ENCODE data around the gene SPTBN4.
A peak's percentile ranks its signal among the peaks of the same experiment; 100 is the strongest.
"Not testable (repeated sequence)": the region's sequence is repeated elsewhere in the genome, so short reads cannot be mapped to it uniquely, and the experiment has no call there.

The SPTBN4 gene

DNA sequence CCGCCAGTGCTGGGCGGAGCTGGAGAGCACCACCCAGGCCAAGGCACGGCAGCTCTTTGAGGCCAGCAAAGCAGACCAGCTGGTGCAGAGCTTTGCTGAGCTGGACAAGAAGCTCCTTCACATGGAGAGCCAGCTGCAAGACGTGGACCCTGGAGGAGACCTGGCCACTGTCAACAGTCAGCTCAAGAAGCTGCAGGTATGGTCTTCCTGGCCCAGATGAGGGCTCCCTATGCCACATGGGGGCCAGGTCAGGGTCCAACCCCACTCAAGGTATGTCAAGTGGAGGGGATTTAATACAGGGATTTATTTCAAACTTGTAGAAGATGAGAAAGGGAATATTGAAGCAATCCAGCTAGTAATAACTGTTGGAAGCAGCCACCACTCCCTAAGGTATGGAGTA is 67.3 kb downstream of the SPTBN4 start:
- DNase-seq, result no peak

DNA sequence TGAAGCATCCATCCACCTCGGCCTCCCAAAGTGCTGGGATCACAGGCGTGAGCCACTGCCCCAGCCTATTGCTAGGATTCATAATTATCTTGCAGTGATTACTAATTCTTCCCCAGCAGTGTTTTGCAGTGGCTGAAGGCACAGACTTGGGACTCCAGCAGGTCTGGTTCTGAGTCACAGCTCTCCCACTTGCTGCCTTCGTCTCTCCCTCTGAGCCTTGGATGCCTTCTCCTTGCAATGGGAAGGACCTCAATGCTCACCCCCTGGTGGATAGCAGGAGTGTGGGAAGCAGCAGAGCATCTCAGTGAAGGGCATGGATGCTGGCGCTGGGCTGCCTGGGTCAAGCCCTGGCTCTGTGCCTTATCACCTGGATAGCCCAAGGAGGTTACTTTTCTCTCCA is 72.3 kb downstream of the SPTBN4 start:
- no peak for DNase-seq

DNA sequence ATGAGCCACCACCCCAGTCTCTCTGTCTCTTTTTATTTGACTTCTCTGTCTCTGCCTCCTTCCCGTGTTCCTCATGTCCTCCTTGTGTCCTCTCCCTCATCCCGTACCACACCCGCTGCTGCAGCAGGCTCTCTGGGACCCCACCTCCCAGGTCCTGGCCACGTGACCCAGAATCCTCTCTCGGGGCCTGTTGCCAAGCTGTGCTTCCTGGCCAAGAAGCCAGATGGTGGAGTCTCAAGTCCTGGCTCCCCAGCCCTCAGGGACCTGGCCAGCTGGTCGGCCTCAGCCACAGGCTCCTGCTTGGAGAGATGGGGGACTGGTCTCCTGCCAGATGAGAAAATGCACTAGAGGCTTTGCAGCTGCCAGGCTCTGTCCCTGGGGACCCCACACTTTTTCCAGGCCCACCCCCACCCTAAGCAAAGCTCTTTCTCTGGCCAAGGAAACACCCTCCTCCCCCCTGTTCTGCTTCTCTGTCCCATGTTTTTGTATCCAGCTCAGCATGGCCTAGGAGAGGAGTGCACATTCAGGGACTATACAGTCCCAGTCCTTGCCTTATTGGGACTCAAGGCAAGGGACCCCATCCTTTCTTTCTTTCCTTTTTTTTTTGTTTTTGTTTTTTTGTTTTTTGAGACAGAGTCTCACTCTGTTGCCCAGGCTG is 75.5 kb downstream of the SPTBN4 start:
- DNase-seq, result peak in 1 of 2 experiments; percentile 57

DNA sequence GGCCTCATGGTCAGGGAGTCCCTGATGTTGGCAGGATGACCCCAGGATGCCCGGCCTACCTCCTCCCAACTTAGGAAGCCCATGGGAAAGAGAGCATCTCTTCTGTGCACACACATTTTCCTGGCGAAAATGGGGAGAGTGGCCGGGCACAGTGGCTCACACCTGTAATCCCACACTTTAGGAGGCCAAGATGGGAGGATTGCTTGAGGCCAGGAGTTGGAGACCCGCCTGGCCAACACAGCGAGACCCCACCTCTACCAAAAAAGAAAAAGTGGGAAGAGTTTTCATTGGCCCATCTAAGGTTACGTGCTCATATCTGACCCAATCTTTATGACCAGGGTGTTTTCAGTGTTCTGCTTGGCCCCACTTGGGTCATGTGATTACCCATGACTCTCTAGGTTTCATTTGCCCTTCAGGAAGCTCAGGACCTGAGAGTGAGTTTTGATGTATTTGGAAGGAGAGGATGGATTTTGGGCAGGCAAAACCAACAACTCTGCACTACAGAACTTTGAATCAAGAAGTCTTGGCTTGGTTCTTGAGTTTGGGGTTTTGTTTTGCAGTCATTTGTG is 76.3 kb downstream of the SPTBN4 start:
- no peak for DNase-seq

DNA sequence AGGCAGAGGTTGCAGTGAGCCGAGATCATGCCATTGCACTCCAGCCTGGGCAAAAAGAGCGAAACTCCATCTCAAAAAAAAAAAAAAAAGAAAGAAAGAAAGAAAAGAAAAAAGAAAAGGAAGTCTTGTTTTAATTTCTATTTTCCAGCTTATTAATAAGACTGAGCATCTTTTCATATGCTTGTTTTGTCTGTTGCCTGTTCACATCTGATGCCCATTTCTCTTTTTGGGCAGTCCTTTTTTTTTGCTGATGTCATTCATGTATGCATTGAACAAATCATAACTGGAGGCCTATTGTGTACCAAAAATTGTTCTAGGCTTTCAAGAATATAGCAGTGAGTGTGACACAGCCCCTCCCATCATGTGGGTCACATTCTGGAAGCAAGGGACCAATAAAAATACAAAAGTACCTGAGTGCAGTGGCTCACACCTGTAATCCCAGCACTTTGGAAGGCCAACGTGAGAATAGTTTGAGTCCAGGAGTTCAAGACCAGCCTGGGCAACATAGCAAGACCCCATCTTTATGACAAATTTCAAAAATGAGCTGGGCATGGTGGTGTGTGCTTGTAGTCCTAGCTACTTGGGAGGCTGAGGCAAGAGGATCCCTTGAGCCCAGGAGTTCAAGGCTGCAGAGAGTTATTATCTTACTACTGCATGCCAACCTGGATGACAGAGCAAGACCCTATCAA is 79.5 kb downstream of the SPTBN4 start:
- not testable (repeated sequence) for DNase-seq

DNA sequence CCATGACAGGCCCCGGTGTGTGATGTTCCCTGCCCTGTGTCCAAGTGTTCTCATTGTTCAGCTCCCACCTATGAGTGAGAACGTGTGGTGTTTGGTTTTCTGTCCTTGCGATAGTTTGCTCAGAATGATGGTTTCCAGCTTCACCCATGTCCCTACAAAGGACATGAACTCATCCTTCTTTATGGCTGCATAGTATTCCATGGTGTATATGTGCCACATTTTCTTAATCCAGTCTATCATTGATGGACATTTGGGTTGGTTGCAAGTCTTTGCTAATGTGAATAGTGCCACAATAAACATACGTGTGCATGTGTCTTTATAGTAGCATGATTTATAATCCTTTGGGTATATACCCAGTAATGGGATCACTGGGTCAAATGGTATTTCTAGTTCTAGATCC is 80.4 kb downstream of the SPTBN4 start:
- not testable (repeated sequence) for DNase-seq

DNA sequence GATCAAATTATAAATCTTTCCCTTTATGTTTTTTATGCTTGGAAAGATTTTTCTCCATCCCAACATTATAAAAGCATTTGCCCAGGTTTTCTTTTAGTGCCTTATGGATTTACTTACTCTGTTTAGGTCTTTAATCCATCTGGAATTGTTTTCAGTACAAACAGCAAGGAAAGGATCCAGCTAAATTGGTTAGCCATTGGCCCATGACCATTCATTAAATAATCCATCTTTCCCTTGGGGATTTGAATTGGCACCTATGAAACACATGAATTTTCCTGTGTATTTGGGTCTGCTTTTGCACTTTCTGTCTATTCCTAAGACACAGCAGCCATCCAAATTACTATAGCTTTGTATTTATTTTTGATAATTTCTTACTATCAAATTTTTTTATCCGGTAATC is 81.0 kb downstream of the SPTBN4 start:
- DNase-seq, result no peak

DNA sequence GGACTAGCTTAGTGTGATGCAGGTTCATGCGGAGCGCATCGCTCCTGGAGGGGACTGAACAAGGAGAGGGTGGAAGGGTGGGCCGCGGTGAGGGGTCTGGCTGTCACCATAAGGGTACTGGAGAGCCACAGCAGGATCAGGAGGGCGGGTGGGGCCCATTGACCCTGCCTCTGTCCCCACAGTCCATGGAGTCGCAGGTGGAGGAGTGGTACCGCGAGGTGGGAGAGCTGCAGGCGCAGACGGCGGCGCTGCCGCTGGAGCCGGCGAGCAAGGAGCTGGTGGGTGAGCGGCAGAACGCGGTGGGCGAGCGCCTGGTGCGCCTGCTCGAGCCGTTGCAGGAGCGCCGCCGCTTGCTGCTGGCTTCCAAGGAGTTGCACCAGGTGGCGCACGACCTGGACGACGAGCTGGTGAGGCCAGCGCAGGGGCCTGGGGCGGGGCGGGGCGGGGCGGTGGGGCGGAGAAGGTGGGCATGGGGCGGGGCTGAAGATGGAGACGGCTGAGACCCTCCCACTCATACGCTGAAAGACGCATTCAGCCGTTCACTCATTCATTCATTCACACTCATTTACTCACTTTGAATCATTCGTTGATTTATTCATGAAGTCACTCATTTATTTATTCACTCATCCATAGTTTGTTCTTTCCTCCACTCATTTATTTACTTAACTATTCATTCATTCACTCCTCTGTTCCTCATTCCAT is 82.4 kb downstream of the SPTBN4 start:
- peak; percentile 71 to 90 for DNase-seq

DNA sequence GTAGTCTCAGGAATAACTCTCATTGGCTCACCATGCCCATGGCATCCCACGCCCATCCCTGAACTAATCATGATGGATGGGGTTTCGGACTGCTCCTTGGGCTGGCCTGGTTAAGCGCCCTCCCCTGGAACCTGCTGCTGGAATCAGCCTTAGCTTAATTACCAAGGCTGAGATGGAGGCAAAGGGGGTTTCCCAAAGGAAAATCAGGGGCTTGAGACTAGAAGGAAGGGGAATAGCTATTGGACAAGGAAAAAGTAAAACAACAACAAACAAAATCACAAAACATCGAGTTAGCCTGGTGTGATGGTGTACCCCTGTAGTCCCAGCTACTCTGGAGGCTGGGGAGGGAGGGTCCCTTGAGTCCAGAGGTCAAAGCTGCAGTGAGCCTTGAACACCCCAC is 84.2 kb downstream of the SPTBN4 start:
- DNase-seq, result no peak

DNA sequence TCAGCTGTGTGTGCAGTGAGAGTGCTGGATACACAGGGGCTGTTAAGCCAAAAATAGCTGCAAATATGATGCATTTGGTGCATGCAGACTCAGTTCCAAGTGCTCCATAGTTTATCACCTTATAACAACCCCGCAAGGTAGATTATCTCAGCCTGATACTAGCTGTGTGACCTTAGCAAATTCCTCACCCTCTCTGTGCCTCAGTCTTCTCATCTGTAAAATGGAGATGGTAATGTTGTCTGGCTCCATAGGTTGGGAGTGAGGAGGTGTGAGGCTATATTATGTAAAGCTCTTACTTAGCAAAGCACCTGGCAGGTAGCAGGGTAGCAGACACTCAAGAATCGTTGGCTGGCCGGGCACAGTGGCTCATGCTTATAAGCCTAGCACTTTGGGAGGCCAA is 86.0 kb downstream of the SPTBN4 start:
- no peak for DNase-seq

DNA sequence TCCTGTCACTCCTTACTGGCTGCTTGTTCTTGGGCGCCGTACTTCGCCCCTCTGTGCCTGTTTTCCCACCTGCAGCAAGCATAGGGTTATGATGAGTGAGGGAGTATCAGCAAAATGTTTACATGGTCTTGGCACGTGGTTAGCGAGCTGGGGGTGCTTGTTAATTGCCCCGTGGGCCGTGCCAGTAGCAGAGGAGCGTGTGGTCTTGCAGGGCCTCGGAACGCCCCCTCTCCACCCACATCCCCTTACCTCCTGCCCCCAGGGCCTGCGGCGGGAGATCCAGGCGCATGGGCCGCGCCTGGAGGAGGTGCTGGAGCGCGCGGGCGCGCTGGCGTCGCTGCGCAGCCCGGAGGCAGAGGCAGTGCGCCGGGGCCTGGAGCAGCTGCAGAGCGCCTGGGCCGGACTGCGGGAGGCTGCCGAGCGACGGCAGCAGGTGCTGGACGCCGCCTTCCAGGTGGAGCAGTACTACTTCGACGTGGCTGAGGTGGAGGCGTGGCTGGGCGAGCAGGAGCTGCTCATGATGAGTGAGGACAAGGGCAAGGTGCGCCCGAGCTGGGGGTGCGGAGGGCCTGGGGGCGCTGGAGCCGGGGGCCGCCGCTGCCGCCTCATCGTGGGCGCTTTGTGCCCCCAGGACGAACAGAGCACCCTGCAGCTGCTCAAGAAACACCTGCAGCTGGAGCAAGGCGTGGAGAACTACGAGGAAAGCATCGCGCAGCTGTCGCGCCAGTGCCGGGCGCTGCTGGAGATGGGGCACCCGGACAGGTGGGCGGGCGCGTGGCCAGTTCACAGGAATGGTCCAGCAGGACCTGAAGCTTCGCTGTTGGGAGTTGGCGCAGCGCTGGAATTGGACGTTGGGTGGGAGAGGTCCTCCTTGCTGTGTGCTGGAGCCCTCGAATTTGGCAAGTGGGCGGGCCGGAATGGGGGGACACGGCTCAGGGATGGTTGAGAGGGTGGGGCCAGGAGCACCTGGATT is 87.4 kb downstream of the SPTBN4 start:
- DNase-seq, result peak in 1 of 2 experiments; percentile 31

DNA sequence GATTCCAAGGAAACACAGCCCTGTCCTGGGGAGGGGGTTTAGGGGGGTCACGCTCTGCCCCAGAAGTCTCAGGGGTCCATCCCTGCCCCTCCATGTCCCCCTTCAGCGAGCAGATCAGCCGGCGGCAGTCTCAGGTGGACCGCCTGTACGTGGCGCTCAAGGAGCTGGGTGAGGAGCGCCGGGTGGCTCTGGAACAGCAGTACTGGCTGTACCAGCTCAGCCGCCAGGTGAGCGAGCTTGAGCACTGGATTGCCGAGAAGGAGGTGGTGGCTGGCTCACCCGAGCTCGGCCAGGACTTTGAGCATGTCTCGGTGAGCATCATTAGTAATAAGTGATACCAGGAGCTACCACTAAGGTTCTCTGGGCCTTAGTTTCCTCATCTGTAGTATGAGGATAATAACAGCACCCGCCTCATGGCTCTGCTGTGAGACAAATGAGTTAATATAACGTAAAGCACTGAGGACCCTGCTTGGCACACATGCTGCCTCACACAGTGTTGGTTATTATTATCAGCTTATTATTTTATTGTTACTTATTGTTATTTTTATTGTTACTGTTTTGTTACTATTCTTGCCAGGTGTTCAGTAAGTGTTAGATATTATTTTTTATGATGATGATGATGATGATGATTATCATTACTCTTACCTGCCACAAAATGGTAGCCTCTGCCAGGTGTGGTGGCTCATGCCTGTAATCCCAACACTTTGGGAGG is 89.3 kb downstream of the SPTBN4 start:
- no peak for DNase-seq

DNA sequence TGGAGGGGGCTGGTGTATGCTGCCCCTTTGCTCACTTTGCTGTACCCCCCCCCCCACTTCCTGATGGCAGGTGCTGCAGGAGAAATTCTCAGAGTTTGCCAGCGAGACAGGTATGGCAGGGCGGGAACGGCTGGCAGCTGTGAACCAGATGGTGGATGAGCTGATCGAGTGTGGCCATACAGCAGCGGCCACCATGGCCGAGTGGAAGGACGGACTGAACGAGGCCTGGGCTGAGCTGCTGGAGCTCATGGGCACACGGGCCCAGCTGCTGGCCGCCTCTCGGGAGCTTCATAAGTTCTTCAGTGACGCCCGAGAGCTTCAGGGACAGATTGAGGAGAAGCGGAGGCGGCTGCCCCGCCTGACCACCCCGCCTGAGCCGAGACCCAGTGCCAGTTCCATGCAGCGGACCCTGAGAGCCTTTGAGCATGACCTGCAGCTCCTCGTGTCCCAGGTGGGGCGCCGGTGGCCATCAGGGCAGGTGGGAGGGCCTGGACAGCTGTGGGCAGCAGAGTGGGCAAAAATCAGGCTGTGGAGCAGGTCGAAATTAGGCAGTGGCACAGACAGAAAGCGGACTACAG is 90.2 kb downstream of the SPTBN4 start:
- DNase-seq, result no peak

DNA sequence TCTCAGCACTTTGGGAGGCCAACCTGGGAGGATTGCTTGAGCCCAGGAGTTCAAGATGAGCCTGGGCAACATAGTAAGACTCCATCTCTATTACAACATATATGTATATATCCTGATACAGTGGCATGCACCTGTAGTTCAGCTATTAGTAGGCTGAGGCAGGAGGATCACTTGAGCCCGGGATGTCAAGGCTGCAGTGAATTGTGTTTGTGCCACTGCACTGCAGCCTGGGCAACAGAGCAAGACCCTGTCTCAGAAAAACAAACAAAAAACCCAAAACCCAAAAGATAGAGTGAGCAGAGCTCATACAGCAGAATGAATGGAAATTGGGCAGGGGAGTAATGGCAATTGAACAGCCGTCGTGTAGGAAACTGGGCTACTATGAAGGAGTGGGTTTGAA is 92.6 kb downstream of the SPTBN4 start:
- DNase-seq, result no peak

DNA sequence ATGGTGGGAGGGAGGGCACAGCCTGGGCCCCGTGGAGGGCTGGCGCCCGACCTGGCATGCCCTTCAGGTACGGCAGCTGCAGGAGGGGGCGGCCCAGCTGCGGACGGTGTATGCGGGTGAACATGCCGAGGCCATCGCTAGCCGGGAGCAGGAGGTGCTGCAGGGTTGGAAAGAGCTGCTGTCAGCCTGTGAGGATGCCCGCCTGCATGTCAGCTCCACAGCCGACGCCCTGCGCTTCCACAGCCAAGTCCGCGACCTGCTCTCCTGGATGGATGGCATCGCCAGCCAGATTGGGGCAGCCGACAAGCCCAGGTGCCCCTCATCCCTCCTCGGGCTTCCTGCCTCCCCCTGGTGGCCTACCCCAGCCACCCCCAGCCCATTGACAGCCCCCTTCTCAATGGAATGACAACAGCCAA is 93.3 kb downstream of the SPTBN4 start:
- no peak for DNase-seq

DNA sequence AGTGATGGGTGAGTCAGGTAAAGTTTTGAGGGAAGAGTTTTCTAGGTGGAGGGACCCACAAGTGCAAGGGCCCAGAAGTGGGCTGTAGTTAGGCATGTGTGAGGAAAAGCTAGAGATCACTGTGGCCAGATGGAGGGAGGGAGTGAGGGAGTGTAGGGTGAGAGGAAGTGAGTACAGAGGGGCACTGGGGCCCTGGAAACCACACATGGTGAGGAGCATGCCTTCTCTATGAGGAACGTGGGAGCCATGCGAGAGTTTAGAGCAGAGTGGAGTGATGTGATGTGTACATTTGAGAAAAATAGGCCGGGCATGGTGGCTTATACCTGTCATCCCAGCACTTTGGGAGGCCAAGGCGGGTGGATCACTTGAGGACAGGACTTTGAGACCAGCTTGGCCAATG is 95.1 kb downstream of the SPTBN4 start:
- no peak for DNase-seq

DNA sequence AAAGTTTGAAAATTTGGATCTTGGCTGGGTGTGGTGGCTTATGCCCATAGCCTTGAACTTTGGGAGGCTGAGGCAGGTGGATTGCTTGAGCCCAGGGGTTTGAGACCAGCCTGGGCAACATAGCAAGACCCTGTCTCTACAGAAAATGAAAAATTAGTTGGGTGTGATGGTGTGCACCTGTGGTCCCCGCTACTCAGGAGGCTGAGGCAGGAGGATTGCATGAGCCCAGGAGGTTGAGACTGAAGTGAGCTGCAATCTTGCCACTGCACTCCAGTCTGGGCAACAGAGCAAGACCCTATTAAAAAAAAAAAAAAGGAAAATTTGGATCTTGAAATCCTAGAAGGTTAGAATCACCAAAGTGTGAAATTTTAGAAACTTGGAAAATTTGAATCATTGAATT is 97.7 kb downstream of the SPTBN4 start:
- DNase-seq, result not testable (repeated sequence)

DNA sequence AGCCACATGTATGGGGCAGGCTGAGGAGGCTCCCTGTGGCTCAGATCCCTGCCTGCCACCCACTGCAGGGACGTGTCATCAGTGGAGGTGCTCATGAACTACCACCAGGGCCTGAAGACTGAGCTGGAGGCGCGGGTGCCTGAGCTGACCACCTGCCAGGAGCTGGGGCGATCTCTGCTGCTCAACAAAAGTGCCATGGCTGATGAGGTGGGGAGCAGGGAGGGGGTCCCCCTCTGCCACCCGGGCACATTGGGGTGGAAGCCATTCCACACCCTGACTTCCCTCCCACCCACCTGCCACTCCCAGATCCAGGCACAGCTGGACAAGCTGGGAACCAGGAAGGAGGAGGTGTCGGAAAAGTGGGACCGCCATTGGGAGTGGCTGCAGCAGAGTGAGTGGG is 98.6 kb downstream of the SPTBN4 start:
- DNase-seq, result no peak

DNA sequence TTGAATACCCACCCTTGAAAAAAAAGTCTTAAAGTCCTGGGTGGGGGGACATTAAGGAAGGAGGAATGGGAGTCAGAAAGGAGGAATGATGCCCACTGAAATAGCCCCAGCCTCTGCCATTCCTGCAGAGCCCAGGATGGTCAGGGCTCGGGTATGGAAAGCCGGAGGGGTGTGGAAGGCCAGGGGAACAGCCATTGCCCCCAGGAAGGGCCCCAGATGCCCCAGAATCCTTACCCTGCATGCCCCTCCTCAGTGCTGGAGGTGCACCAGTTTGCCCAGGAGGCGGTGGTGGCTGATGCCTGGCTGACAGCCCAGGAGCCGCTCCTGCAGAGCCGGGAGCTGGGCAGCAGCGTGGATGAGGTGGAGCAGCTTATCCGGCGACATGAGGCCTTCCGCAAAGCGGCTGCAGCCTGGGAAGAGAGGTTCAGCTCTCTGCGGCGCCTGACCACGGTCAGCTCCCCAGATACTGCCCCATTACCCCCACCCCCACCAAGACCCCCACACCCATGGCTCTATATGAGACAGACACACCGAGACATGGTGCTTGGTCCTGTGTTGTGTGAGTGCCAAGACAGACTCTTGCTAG is 99.2 kb downstream of the SPTBN4 start:
- DNase-seq, result peak in 1 of 2 experiments; percentile 12

DNA sequence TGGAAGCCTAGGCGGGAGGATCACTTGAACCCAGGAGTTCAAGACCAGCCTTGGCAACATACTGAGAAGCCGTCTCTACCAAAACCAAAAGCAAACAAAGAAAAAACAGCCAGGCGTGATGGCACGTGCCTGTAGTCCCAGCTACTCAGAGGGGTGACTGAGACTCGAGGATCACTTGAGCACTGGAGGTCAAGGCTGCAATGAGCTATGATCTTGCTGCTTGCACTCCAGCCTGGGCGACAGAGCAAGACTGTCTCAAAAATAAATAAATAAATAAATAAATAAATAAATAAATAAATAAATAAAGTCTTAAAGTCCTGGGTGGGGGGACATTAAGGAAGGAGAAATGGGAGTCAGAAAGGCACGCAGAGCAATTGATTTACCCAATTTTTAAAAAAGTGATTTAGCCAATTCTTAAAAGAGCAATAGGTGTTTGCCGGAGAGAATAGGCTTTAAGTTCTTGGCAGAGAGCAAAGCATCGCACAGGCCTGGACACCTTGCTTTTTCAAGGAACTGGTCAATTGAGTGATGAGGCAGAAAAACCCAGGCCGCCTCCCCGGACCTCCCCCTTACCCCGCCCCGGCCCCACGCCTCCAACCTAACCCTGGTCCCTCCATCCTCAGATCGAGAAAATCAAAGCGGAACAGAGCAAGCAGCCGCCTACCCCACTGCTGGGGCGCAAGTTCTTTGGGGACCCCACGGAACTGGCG is 100.4 kb downstream of the SPTBN4 start:
- no peak for DNase-seq
